Esophagus muscularis mucosa (tissue), 4 donors: ENCODE data around the gene HECTD2. TPM values are rescaled to one million over a fixed set of nuclear protein-coding genes. Genes with fewer than 3 reads are reported as not detected.

ENCODE experiments used
- DNase-seq: peaks from one replicate; pipeline ENCODE4 v3.0.0-alpha.2; 2017; ENCODE audit errors: extremely low spot score
- H3K27ac ChIP-seq, 4 donors: fragments of 200-600 bp; sonication (generic); replicated peaks in 1 of 4; 1 replicate in 3 of 4; 2 replicates in 1 of 4; pipeline ENCODE4 v1.5.1; 2016 to 2019; ENCODE audit warnings: mild to moderate bottlenecking in 1 of 4
- H3K27me3 ChIP-seq, 4 donors: fragments of 200-600 bp; sonication (generic); one replicate each; pipeline versions ENCODE4 v1.5.1 to v1.6.0; 2016 to 2019
- H3K36me3 ChIP-seq, 4 donors: fragments of 200-600 bp; sonication (generic); one replicate each; pipeline ENCODE4 v1.5.1; 2016 to 2019
- H3K4me1 ChIP-seq, 4 donors: fragments of 200-600 bp; sonication (generic); one replicate each; pipeline ENCODE4 v1.5.1; 2016 to 2019
- H3K4me3 ChIP-seq, 4 donors: fragments of 200-600 bp; sonication (generic); 1 replicate in 2 of 4; 2 replicates in 2 of 4; pipeline ENCODE4 v1.5.1; 2016 to 2019; ENCODE audit warnings: mild to moderate bottlenecking in 4 of 4, moderate library complexity in 1 of 4
- H3K9me3 ChIP-seq, 4 donors: fragments of 200-600 bp; sonication (generic); 1 replicate in 3 of 4; 2 replicates in 1 of 4; pipeline ENCODE4 v1.5.1; 2016 to 2019
- EP300 ChIP-seq: sonication (generic); formaldehyde crosslinking; IDR thresholded peaks from one replicate; pipeline ENCODE4 v1.6.1; 2017; ENCODE audit warnings: antibody characterized with exemption
- POLR2A ChIP-seq: fragments of 450-650 bp; IDR thresholded peaks from one replicate; pipeline ENCODE4 v1.6.1; 2017; ENCODE audit warnings: antibody characterized with exemption, moderate library complexity, mild to moderate bottlenecking, low read depth
- POLR2AphosphoS5 ChIP-seq, 2 donors: sonication (generic); formaldehyde crosslinking; IDR thresholded peaks; one replicate each; pipeline ENCODE4 v1.6.1; 2017; ENCODE audit warnings: antibody characterized with exemption in 2 of 2
- WGBS: methylation state at CpG from one replicate; pipeline ENCODE4 v1.1.5; 2018; 5-methylcytosine and 5-hydroxymethylcytosine counted together
- intact Hi-C: fragments of 100-400 bp; cut with DNase I; formaldehyde crosslinking; loops from one replicate; pipeline ENCODE4 v1.15.1; 2023
- total RNA-seq, 4 donors: library from RNA; depleted of rRNA; stranded (reverse); fragments of >200 nt; gene quantifications; one replicate each; pipeline versions ENCODE4 v1.1.0 to v1.2.1, GENCODE V29; 2016
- TF ChIP-seq, protein P1 (sequence below), 3 experiments: fragments of 200-600 bp in 2 of 3; fragments of 450-650 bp in 1 of 3; sonication (generic) in 2 of 3; IDR thresholded peaks; one replicate each; pipeline ENCODE4 v1.5.1; 2017 to 2019; ENCODE audit warnings: antibody characterized with exemption in 3 of 3, mild to moderate bottlenecking in 2 of 3, moderate library complexity in 1 of 3

HECTD2 gene
- total RNA-seq, 4 donors from 2014 or later = 18.2 to 29.5 (median 21.5) TPM

DNA sequence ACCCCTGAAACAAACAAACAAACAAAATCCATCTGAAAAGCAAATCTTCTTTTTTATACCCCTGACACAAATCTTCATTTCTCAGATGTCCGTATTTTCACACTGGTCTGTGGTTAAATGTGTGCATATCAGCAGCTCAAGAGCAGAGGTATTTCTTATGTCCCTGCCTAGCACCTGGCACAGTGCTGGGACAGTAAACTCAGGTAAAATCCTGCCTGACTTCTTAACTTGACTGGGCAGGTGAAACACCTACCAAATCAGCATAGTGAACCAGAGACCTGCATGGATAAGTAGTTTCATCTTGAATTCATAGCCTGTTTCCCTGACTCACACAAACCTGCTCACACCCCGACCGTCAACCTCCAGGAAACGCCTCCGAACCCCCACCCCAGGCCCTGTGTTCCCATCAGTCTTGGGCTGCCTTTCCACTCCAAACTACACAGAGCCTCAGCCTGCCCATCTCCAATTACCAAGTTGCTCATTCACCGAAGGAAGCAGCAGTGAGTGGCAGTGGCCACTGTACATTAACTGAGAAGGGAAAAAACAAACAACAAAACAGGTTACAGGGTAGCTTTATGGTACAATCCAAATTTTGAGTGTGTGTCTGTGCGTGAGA lies 109.9 kb downstream of the HECTD2 start:
- no peaks in the 10 kb centered on the region for H3K36me3 ChIP-seq
- WGBS = 81% methylated on average over 7 of the region's 7 CpGs
- no peak for DNase-seq
- H3K4me1 ChIP-seq = peaks cover 5 to 14% (median 8%) of the 10 kb centered on the region in 4 donors
- TF ChIP-seq EP300 = no peak
- TF ChIP-seq POLR2A = no peak
- TF ChIP-seq POLR2AphosphoS5 (IDR thresholded peaks at IDR 0.05) = no peak
- TF ChIP-seq, protein P1, sequence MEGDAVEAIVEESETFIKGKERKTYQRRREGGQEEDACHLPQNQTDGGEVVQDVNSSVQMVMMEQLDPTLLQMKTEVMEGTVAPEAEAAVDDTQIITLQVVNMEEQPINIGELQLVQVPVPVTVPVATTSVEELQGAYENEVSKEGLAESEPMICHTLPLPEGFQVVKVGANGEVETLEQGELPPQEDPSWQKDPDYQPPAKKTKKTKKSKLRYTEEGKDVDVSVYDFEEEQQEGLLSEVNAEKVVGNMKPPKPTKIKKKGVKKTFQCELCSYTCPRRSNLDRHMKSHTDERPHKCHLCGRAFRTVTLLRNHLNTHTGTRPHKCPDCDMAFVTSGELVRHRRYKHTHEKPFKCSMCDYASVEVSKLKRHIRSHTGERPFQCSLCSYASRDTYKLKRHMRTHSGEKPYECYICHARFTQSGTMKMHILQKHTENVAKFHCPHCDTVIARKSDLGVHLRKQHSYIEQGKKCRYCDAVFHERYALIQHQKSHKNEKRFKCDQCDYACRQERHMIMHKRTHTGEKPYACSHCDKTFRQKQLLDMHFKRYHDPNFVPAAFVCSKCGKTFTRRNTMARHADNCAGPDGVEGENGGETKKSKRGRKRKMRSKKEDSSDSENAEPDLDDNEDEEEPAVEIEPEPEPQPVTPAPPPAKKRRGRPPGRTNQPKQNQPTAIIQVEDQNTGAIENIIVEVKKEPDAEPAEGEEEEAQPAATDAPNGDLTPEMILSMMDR (IDR thresholded peaks at IDR 0.05) = no peak
- intact Hi-C loops = no loop called here
- no peak overlapping the region for H3K4me3 ChIP-seq
- no peak overlapping the region for H3K27ac ChIP-seq
- H3K27me3 ChIP-seq = no peaks in the 10 kb centered on the region
- H3K9me3 ChIP-seq = peaks cover 0 to 10% (median 4%) of the 10 kb centered on the region in 4 donors

DNA sequence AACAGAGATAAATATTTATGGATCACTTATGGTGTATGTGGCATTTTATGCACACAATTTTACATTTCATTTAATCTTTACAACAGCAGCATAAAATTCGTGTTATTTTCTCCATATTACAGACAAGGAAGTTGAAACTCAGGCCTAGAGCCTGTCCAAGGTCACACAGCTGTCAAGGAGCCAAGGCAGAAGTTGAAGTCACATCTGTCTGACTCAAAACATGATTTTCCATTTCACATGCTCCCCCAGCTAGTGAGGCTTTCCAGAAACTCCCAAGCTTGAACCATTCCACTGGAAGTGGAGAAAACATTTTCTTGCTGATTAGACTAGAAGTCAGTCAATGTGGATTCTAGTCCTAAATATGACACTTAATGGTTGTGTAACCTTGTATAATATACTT lies 110.5 kb downstream of the HECTD2 start:
- TF ChIP-seq POLR2A = no peak
- TF ChIP-seq POLR2AphosphoS5 (IDR thresholded peaks at IDR 0.05) = no peak
- TF ChIP-seq EP300 = no peak
- TF ChIP-seq, protein P1 (IDR thresholded peaks at IDR 0.05) = no peak
- Histone ChIP-seq H3K27ac (no peak overlapping the region), H3K36me3 (no peaks in the 10 kb centered on the region), H3K9me3 (peaks cover 0 to 10% (median 4%) of the 10 kb centered on the region in 4 donors), H3K4me3 (no peak overlapping the region), H3K27me3 (no peaks in the 10 kb centered on the region), H3K4me1 (peaks cover 5 to 14% (median 8%) of the 10 kb centered on the region in 4 donors)
- intact Hi-C loops = no loop called here
- 43% methylated on average over 1 of the region's 1 CpG for WGBS
- no peak for DNase-seq

DNA sequence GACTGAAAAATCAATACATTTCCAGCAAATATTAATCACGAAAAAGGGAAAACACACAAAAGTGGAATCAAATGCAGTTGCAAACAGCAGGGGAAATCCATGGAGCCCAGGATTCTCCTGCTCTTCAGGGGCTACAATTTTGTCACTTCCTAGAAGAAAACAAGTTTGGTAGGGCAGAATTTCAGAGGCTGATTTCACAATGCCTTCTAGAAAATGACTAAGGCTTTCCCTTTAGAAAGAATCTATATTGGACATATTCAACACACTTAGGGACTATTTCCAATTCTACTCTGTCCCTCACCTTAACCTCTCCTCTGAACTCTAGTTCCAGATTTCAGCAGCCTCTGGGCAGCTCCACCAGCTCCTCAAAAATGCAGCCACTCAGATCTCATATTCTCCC lies 111.3 kb downstream of the HECTD2 start:
- intact Hi-C loops = no loop called here
- no peaks in the 10 kb centered on the region for H3K36me3 ChIP-seq
- H3K27ac ChIP-seq = no peak overlapping the region
- H3K4me3 ChIP-seq = no peak overlapping the region
- WGBS = 94% methylated on average over 1 of the region's 1 CpG
- DNase-seq = no peak
- H3K27me3 ChIP-seq = no peaks in the 10 kb centered on the region
- peaks cover 0 to 10% (median 4%) of the 10 kb centered on the region in 4 donors for H3K9me3 ChIP-seq
- H3K4me1 ChIP-seq = peaks cover 5 to 16% (median 10%) of the 10 kb centered on the region in 4 donors
- no peak for TF ChIP-seq POLR2AphosphoS5 (IDR thresholded peaks at IDR 0.05)
- no peak for TF ChIP-seq EP300
- TF ChIP-seq, protein P1 (IDR thresholded peaks at IDR 0.05) = no peak
- TF ChIP-seq POLR2A = no peak

DNA sequence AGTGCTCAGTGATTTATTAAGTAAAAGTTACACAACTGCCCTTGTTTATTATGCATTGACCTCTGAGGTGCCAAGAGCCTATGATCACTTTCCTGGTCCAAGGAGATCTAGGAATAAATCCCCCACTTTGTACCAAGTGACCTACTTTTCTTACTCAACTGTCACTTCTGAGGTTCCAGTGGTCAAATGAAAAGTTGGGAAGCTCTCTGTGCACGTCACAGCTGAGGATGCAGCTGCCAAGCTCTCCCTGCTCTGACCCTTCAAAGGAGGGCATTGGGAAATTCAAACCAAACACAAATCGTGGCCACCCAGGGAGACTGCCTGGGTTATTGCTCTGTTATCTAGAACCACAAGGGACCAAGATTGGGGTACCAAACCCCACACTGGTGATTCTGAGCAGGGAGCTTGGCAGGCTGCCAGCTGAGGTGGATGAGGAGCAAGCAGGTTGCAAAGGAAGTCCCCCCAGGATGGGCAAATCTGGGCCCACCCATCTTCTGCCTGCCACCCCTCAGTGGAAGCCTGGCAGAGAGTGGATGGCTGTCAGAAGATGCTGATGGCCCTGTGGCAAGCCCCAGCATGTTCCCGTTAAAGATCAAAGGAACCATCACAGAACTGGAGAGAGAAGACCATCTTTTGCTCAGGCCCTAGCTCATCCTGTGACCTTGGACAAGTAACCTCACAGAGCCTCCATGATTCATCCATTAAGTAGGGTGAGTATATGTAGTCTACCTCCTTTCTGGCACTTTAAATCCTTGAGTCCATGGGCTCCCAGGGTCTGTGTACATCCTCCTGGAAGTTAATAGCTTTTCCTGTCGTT lies 116.0 kb downstream of the HECTD2 start:
- intact Hi-C loops = no loop called here
- no peaks in the 10 kb centered on the region for H3K9me3 ChIP-seq
- no peaks in the 10 kb centered on the region for H3K36me3 ChIP-seq
- TF ChIP-seq POLR2AphosphoS5 (IDR thresholded peaks at IDR 0.05) (no peak), POLR2A (no peak), EP300 (no peak)
- TF ChIP-seq, protein P1 (IDR thresholded peaks at IDR 0.05) = no peak
- no peaks in the 10 kb centered on the region for H3K27me3 ChIP-seq
- H3K27ac ChIP-seq = no peak overlapping the region
- H3K4me1 ChIP-seq = peaks cover 0 to 7% (median 2%) of the 10 kb centered on the region in 4 donors
- 66% methylated on average over 4 of the region's 4 CpGs for WGBS
- DNase-seq = no peak
- no peak overlapping the region for H3K4me3 ChIP-seq
